Loucy (cell line): ENCODE data around the gene PJVK.
A peak's percentile ranks its signal among the peaks of the same experiment; 100 is the strongest.

Source experiments
- H2AFZ ChIP-seq: fragments of 200-600 bp; sonication (generic); 2 replicates; pipeline ENCODE4 v1.6.0; 2016; ENCODE audit warnings: antibody characterized with exemption, mild to moderate bottlenecking, low read length, moderate library complexity
- H3F3A ChIP-seq: fragments of 200-600 bp; 2 replicates; pipeline ENCODE4 v1.6.0; 2016; ENCODE audit warnings: antibody characterized with exemption, low read depth, mild to moderate bottlenecking
- H3K27me3 ChIP-seq: fragments of 200-600 bp; sonication (generic); 2 replicates; pipeline ENCODE4 v1.6.1; 2014; ENCODE audit warnings: low read length, mild to moderate bottlenecking; ENCODE audit not compliant: insufficient read depth, poor library complexity, severe bottlenecking
- H3K36me3 ChIP-seq: fragments of 200-600 bp; sonication (generic); 2 replicates; pipeline ENCODE4 v1.6.1; 2016; ENCODE audit warnings: low read length; ENCODE audit not compliant: insufficient read depth
- H3K4me1 ChIP-seq: fragments of 200-600 bp; sonication (generic); 2 replicates; pipeline ENCODE4 v1.5.1; 2014; ENCODE audit warnings: low read length, mild to moderate bottlenecking; ENCODE audit not compliant: insufficient read depth, poor library complexity, severe bottlenecking
- H3K4me2 ChIP-seq: fragments of 200-600 bp; sonication (generic); 2 replicates; pipeline ENCODE4 v1.6.0; 2014; ENCODE audit warnings: antibody characterized with exemption, low read length, low read depth, mild to moderate bottlenecking; ENCODE audit not compliant: poor library complexity, severe bottlenecking
- H3K4me3 ChIP-seq: fragments of 200-600 bp; sonication (generic); 2 replicates; pipeline ENCODE4 v1.5.1; 2014; ENCODE audit warnings: low read length, mild to moderate bottlenecking, mixed read lengths; ENCODE audit not compliant: poor library complexity, severe bottlenecking
- H3K79me2 ChIP-seq: fragments of 200-600 bp; sonication (generic); 2 replicates; pipeline ENCODE4 v1.6.1; 2014; ENCODE audit warnings: low read length; ENCODE audit not compliant: insufficient read depth
- H3K9ac ChIP-seq: fragments of 200-600 bp; sonication (generic); 2 replicates; pipeline ENCODE4 v1.6.0; 2014; ENCODE audit warnings: mild to moderate bottlenecking, low read depth, low read length, moderate library complexity; ENCODE audit not compliant: poor library complexity, severe bottlenecking
- H3K9me2 ChIP-seq: fragments of 200-600 bp; sonication (generic); replicated peaks from 2 replicates; pipeline ENCODE4 v1.6.1; 2016; ENCODE audit warnings: low read depth, low read length, mixed read lengths
- H3K9me3 ChIP-seq: fragments of 200-600 bp; sonication (generic); 2 replicates; pipeline ENCODE4 v1.6.1; 2014; ENCODE audit warnings: mild to moderate bottlenecking, antibody characterized with exemption, low read length, low read depth; ENCODE audit not compliant: insufficient read depth
- H4K20me1 ChIP-seq: fragments of 200-600 bp; sonication (generic); 2 replicates; pipeline ENCODE4 v1.6.0; 2014; ENCODE audit warnings: antibody characterized with exemption, low read length, mild to moderate bottlenecking; ENCODE audit not compliant: insufficient read depth, poor library complexity, severe bottlenecking
- CTCF ChIP-seq: fragments of 200-600 bp; sonication (generic); conservative IDR thresholded peaks from 2 replicates; pipeline ENCODE4 v1.5.1; 2014; ENCODE audit warnings: mild to moderate bottlenecking, antibody characterized with exemption, low read length
- EZH2phosphoT487 ChIP-seq: fragments of 200-600 bp; IDR thresholded peaks from 2 replicates; pipeline ENCODE4 v1.6.1; 2018; ENCODE audit warnings: antibody characterized with exemption, mild to moderate bottlenecking, moderate library complexity, borderline replicate concordance

PJVK gene

DNA sequence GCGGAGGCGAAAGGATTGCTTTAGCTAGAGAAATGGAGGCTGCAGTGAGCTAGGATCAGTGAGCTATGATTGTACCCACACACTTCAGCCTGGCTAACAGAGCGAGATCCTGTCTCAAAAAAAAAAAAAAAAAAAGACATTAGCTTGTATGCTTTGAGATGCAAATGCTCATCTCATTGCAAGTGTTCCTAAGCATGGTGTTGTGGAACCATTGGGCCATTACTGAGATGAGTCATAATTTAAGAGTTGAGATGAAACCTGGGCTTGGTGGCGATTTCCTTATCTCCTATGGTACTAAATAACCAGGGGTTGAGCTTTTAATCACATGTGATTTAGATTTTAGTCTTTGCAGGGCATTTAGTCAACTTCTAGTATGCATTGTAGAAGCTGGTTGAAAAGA, 31.3 kb downstream of the PJVK start:
- peak overlapping the region; percentile 77 for H3K4me2 ChIP-seq
- no peaks in the 10 kb centered on the region for H3K36me3 ChIP-seq
- no peak overlapping the region for H2AFZ ChIP-seq
- H3K9ac ChIP-seq, result peak overlapping the region; percentile 93
- H3K9me2 ChIP-seq, result no peaks in the 10 kb centered on the region
- no peak for TF ChIP-seq CTCF
- TF ChIP-seq EZH2phosphoT487, result no peak
- H3K9me3 ChIP-seq, result no peaks in the 10 kb centered on the region
- peaks cover 77% of the 10 kb centered on the region for H3K79me2 ChIP-seq
- peaks cover 9% of the 10 kb centered on the region for H3F3A ChIP-seq
- peaks cover 63% of the 10 kb centered on the region for H4K20me1 ChIP-seq
- H3K4me1 ChIP-seq, result peaks cover 71% of the 10 kb centered on the region
- H3K27me3 ChIP-seq, result no peaks in the 10 kb centered on the region
- H3K4me3 ChIP-seq, result peak overlapping the region; percentile 90

DNA sequence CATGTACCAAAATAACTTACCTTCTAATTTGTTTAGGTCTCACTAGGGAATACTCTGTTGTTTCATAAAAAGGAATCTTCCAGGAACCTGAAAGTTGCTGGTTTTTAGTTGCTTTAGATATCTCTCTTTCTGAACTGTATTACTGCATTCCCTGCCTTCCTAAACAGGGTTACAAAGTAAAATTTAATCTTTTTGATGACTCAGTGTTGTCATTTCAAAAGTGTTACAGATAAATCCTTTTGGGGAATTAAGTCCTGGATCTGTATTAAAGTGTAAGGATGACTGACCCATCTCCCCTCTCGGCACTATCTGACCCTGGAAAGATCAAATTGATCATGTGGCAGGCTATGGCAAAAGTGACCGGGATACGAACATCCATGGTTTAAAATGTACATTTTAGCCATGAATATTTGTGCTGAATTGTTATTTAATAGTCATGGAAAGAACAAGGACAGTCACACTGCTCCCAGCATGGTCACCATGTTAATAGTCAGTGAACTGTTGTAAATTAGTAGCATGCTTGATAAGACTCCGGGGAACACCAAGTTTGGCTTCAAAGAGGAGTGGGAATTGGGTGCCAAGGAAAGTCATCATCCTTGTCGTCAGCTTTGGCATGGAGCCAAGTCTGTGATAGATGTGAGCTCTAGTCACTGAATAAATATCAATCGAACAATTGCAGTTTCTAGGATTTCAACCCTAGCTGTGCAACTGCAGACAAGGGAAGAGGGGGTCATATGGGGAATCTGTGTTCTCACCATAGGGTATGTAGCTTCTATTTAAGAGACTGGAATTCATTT, 33.3 kb downstream of the PJVK start:
- Histone ChIP-seq H3F3A (peaks cover 5% of the 10 kb centered on the region), H3K4me3 (peak overlapping the region; percentile 90), H3K9ac (no peak overlapping the region), H3K79me2 (peaks cover 88% of the 10 kb centered on the region), H3K4me2 (peak overlapping the region; percentile 77), H2AFZ (no peak overlapping the region), H3K27me3 (no peaks in the 10 kb centered on the region), H3K9me2 (no peaks in the 10 kb centered on the region), H3K9me3 (no peaks in the 10 kb centered on the region), H4K20me1 (peaks cover 63% of the 10 kb centered on the region), H3K36me3 (peaks cover 1% of the 10 kb centered on the region; the same call in 1 of the 2 replicates), H3K4me1 (peaks cover 79% of the 10 kb centered on the region)
- TF ChIP-seq EZH2phosphoT487, result no peak
- no peak for TF ChIP-seq CTCF

DNA sequence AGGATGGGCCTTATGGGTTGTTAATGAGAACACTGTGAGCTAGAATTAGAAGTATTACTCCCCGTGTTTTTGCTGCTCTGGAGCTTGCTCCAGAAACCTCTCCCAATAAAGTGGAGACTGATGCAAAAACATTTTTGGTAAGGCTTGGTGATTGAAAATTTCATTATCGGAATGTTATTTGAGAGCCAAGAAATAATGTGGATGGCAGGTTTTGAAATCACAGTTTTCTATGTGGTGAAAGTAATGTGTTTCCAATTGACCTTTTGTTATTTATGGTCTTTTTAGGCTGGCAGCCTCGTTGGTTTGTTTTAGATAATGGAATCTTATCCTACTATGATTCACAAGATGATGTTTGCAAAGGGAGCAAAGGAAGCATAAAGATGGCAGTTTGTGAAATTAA, 34.2 kb downstream of the PJVK start:
- Histone ChIP-seq H3K27me3 (no peaks in the 10 kb centered on the region), H3K9me3 (no peaks in the 10 kb centered on the region), H2AFZ (no peak overlapping the region), H3F3A (no peaks in the 10 kb centered on the region; the same call in 1 of the 2 replicates), H3K4me1 (peaks cover 77% of the 10 kb centered on the region), H3K4me2 (peak overlapping the region; percentile 77), H3K4me3 (peak overlapping the region; percentile 90), H3K9ac (peak overlapping the region; percentile 25), H3K79me2 (peaks cover 96% of the 10 kb centered on the region), H4K20me1 (peaks cover 65% of the 10 kb centered on the region), H3K36me3 (peaks cover 10% of the 10 kb centered on the region; the same call in 1 of the 2 replicates), H3K9me2 (no peaks in the 10 kb centered on the region)
- TF ChIP-seq EZH2phosphoT487, result no peak
- no peak for TF ChIP-seq CTCF
